KMS-11 (cell line): ENCODE measurements around the gene ASB15.

Experiments used
- H2AFZ ChIP-seq: fragments of 200-600 bp; sonication (generic); 2 replicates; pipeline ENCODE4 v1.6.1; 2016; ENCODE audit warnings: antibody characterized with exemption, mixed run types, low read depth
- H3K27ac ChIP-seq: fragments of 200-600 bp; sonication (generic); 2 replicates; pipeline ENCODE4 v1.6.1; 2016; ENCODE audit warnings: mild to moderate bottlenecking, mixed run types
- H3K27me3 ChIP-seq: fragments of 200-600 bp; sonication (generic); 2 replicates; pipeline ENCODE4 v1.6.1; 2017; ENCODE audit warnings: mild to moderate bottlenecking, low read depth, mixed run types, moderate library complexity; ENCODE audit not compliant: insufficient read depth
- H3K36me3 ChIP-seq: fragments of 200-600 bp; sonication (generic); 2 replicates; pipeline ENCODE4 v1.6.1; 2017; ENCODE audit warnings: mild to moderate bottlenecking, mixed run types; ENCODE audit not compliant: insufficient read depth
- H3K4me1 ChIP-seq: fragments of 200-600 bp; sonication (generic); 2 replicates; pipeline ENCODE4 v1.6.1; 2016; ENCODE audit warnings: mild to moderate bottlenecking, low read depth, mixed run types; ENCODE audit not compliant: poor library complexity, severe bottlenecking
- H3K4me2 ChIP-seq: fragments of 200-600 bp; sonication (generic); 2 replicates; pipeline ENCODE4 v1.7.0; 2016; ENCODE audit warnings: mild to moderate bottlenecking, mixed run types
- H3K4me3 ChIP-seq: fragments of 200-600 bp; sonication (generic); IDR thresholded peaks from 2 replicates; pipeline ENCODE4 v1.6.1; 2017; ENCODE audit warnings: low read depth, low read length, mixed read lengths; ENCODE audit not compliant: insufficient read depth
- H3K79me2 ChIP-seq: fragments of 200-600 bp; sonication (generic); 2 replicates; pipeline ENCODE4 v1.6.1; 2016; ENCODE audit warnings: low read depth, mixed run types; ENCODE audit not compliant: insufficient read depth
- H3K9ac ChIP-seq: fragments of 200-600 bp; sonication (generic); 2 replicates; pipeline ENCODE4 v1.6.1; 2016; ENCODE audit warnings: mild to moderate bottlenecking, mixed run types
- H4K20me1 ChIP-seq: fragments of 200-600 bp; sonication (generic); 2 replicates; pipeline ENCODE4 v1.6.1; 2016; ENCODE audit warnings: mild to moderate bottlenecking, mixed run types; ENCODE audit not compliant: insufficient read depth
- CTCF ChIP-seq: fragments of 200-600 bp; sonication (generic); conservative IDR thresholded peaks from 2 replicates; pipeline ENCODE4 v1.6.1; 2017; ENCODE audit warnings: low read depth, mild to moderate bottlenecking, antibody characterized with exemption, low read length, moderate library complexity, mixed read lengths

The ASB15 gene

GRCh38 chr7:123687161-123687560 is 85.5 kb downstream of the ASB15 start:
- Histone ChIP-seq H3K4me3 (no peak overlapping the region), H3K9ac (no peak overlapping the region)
- TF ChIP-seq CTCF: no peak

GRCh38 chr7:123687727-123688126 is 86.1 kb downstream of the ASB15 start:
- no peak overlapping the region for H3K27ac ChIP-seq
- no peak overlapping the region for H2AFZ ChIP-seq
- H4K20me1 ChIP-seq: no peaks in the 10 kb centered on the region
- H3K36me3 ChIP-seq: peaks cover 3% of the 10 kb centered on the region; the same call in 1 of the 2 replicates
- no peaks in the 10 kb centered on the region for H3K27me3 ChIP-seq
- no peak overlapping the region for H3K4me2 ChIP-seq
- H3K4me3 ChIP-seq: no peak overlapping the region
- H3K4me1 ChIP-seq: no peaks in the 10 kb centered on the region
- TF ChIP-seq CTCF: no peak
- H3K9ac ChIP-seq: no peak overlapping the region
- no peaks in the 10 kb centered on the region for H3K79me2 ChIP-seq

More at GRCh38 chr7:123687161-123687560, 85.5 kb downstream of the ASB15 start:
- Histone ChIP-seq H2AFZ (no peak overlapping the region), H3K36me3 (peaks cover 3% of the 10 kb centered on the region; the same call in 1 of the 2 replicates), H4K20me1 (no peaks in the 10 kb centered on the region), H3K4me2 (no peak overlapping the region), H3K27ac (no peak overlapping the region), H3K27me3 (no peaks in the 10 kb centered on the region), H3K4me1 (no peaks in the 10 kb centered on the region), H3K79me2 (no peaks in the 10 kb centered on the region)
